ENCODE measurements around the gene CYB561D1. TPM values are rescaled to one million over a fixed set of nuclear protein-coding genes. Genes with fewer than 3 reads are reported as not detected.
"Not testable (repeated sequence)": the region's sequence is repeated elsewhere in the genome, so short reads cannot be mapped to it uniquely, and the experiment has no call there.

The CYB561D1 gene, protein sequence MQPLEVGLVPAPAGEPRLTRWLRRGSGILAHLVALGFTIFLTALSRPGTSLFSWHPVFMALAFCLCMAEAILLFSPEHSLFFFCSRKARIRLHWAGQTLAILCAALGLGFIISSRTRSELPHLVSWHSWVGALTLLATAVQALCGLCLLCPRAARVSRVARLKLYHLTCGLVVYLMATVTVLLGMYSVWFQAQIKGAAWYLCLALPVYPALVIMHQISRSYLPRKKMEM
- total RNA-seq (10 to 100 TPM; 23.6 to 42.6 (median 39.5) TPM), total RNA-seq (18.7 to 75.1 (median 27.7) reads per million in 29 experiments)
- total RNA-seq (2013): 21.1 TPM

GRCh38 chr1:109493805-109494539 lies at the start of gene CYB561D1:
CYB561D1 (plus strand) TSS chr1:109494094; CDS start chr1:109494140, 46 bp downstream.
- Histone ChIP-seq H3K27me3 (replicated peaks in 1 of 2; ENCODE audit: control insufficient read depth in 2 of 2, extremely low read depth in 1 of 2, insufficient read depth in 2 of 2, low read length in 1 of 2) (no peaks in the 10 kb centered on the region), H3K27ac (ENCODE audit: low read length) (no peak within 1 kb of the TSS), H3K36me3 (ENCODE audit: control insufficient read depth in 2 of 2, extremely low read depth in 1 of 2, insufficient read depth in 1 of 2, low read length in 1 of 2) (peaks cover 7 to 44% of the 10 kb centered on the region in 2 donors), H3K4me1 (ENCODE audit: control insufficient read depth in 1 of 2, extremely low read depth in 1 of 2, insufficient read depth in 2 of 2, low read length in 2 of 2) (peaks cover 27 to 68% of the 10 kb centered on the region in 2 experiments), H3K9me3 (no peaks in the 10 kb centered on the region), H3K4me3 (ENCODE audit: control insufficient read depth in 1 of 2, extremely low read depth in 1 of 2, low read length in 1 of 2) (peak within 1 kb of the TSS; percentile 85 to 91)
- Mint-ChIP-seq H3K9me3 (no peaks in the 10 kb centered on the region), H3K27ac (peak within 1 kb of the TSS; percentile 79 to 97), H3K27me3 (no peaks in the 10 kb centered on the region), H3K4me1 (peaks cover 48 to 59% (median 59%) of the 10 kb centered on the region in 3 donors), H3K36me3 (peaks cover 13% of the 10 kb centered on the region), H3K4me3 (peak within 1 kb of the TSS; percentile 90 to 96 (median 94))
- peak; percentile 75 to 93 (median 86) for DNase-seq
- ATAC-seq (replicated peaks in 1 of 4): peak; percentile 89 to 95 (median 92)
- WGBS (ENCODE audit: insufficient coverage): under 1% methylated on average over 40 of the region's 44 CpGs
- ChIA-PET POLR2A (no interaction called here), CTCF (interaction anchor here (0.6 to 17.4 kb wide), 16 partner anchors 8 to 666 kb away, joined by 3 to 375 read pairs (median 4); partner anchors contain the start of genes ATXN7L2 (in 1 of the 2) and GNAI3 (in 1 of the 2))

GRCh38 chr1:109444346-109444745 lies 49.5 kb upstream of the CYB561D1 start:
- CTCF ChIA-PET: no interaction called here
- H3K4me1 Mint-ChIP-seq: no peaks in the 10 kb centered on the region

GRCh38 chr1:109445949-109446695 lies 47.8 kb upstream of the CYB561D1 start:
- 46% methylated on average over 7 of the region's 11 CpGs for WGBS (ENCODE audit: insufficient coverage)
- H3K27ac Mint-ChIP-seq; H3K4me1 Mint-ChIP-seq; H3K9me3 Mint-ChIP-seq; H3K4me3 Mint-ChIP-seq; H3K9me3 ChIP-seq; H3K4me1 ChIP-seq (ENCODE audit: control insufficient read depth in 1 of 2, extremely low read depth in 1 of 2, insufficient read depth in 2 of 2, low read length in 2 of 2); DNase-seq; H3K4me3 ChIP-seq (ENCODE audit: control insufficient read depth in 1 of 2, extremely low read depth in 1 of 2, low read length in 1 of 2); ATAC-seq (replicated peaks in 1 of 4); H3K27ac ChIP-seq (ENCODE audit: low read length); H3K36me3 Mint-ChIP-seq; H3K36me3 ChIP-seq (ENCODE audit: control insufficient read depth in 2 of 2, extremely low read depth in 1 of 2, insufficient read depth in 1 of 2, low read length in 1 of 2); CTCF ChIA-PET: not testable (repeated sequence)
- POLR2A ChIA-PET: interaction anchor here in 1 of 2 donors (0.6 kb wide), 1 partner anchor 87 kb away, joined by 3 read pairs; no protein-coding TSS in a partner anchor
- peaks cover 20 to 38% of the 10 kb centered on the region in 2 donors for H3K27me3 Mint-ChIP-seq
- H3K27me3 ChIP-seq (replicated peaks in 1 of 2; ENCODE audit: control insufficient read depth in 2 of 2, extremely low read depth in 1 of 2, insufficient read depth in 2 of 2, low read length in 1 of 2): peaks cover 11 to 18% of the 10 kb centered on the region in 2 experiments

More at GRCh38 chr1:109444346-109444745, 49.5 kb upstream of the CYB561D1 start:
- no peaks in the 10 kb centered on the region for H3K9me3 Mint-ChIP-seq
- no peak for ATAC-seq (replicated peaks in 1 of 4)
- H3K27ac Mint-ChIP-seq: no peak overlapping the region
- Histone ChIP-seq H3K9me3 (no peaks in the 10 kb centered on the region), H3K4me1 (ENCODE audit: control insufficient read depth in 1 of 2, extremely low read depth in 1 of 2, insufficient read depth in 2 of 2, low read length in 2 of 2) (no peaks in the 10 kb centered on the region), H3K27ac (ENCODE audit: low read length) (no peak overlapping the region), H3K36me3 (ENCODE audit: control insufficient read depth in 2 of 2, extremely low read depth in 1 of 2, insufficient read depth in 1 of 2, low read length in 1 of 2) (no peaks in the 10 kb centered on the region), H3K4me3 (ENCODE audit: control insufficient read depth in 1 of 2, extremely low read depth in 1 of 2, low read length in 1 of 2) (no peak overlapping the region), H3K27me3 (replicated peaks in 1 of 2; ENCODE audit: control insufficient read depth in 2 of 2, extremely low read depth in 1 of 2, insufficient read depth in 2 of 2, low read length in 1 of 2) (peaks cover 8 to 14% of the 10 kb centered on the region in 2 experiments)
- POLR2A ChIA-PET: interaction anchor here in 1 of 2 donors (0.5 kb wide), 1 partner anchor 23 kb away, joined by 4 read pairs; no protein-coding TSS in a partner anchor
- H3K27me3 Mint-ChIP-seq: peaks cover 15 to 23% of the 10 kb centered on the region in 2 donors
- WGBS (ENCODE audit: insufficient coverage): no CpG with 5 or more reads among the region's 1 CpG
- DNase-seq: no peak
- no peak overlapping the region for H3K4me3 Mint-ChIP-seq
- no peaks in the 10 kb centered on the region for H3K36me3 Mint-ChIP-seq

GRCh38 chr1:109447524-109447923 lies 46.4 kb upstream of the CYB561D1 start:
- Mint-ChIP-seq H3K36me3 (no peaks in the 10 kb centered on the region), H3K4me1 (no peaks in the 10 kb centered on the region), H3K9me3 (no peaks in the 10 kb centered on the region), H3K27me3 (peaks cover 26 to 48% of the 10 kb centered on the region in 2 donors), H3K4me3 (no peak overlapping the region), H3K27ac (no peak overlapping the region)
- H3K4me1 ChIP-seq (ENCODE audit: control insufficient read depth in 1 of 2, extremely low read depth in 1 of 2, insufficient read depth in 2 of 2, low read length in 2 of 2): no peaks in the 10 kb centered on the region
- no peaks in the 10 kb centered on the region for H3K36me3 ChIP-seq (ENCODE audit: control insufficient read depth in 2 of 2, extremely low read depth in 1 of 2, insufficient read depth in 1 of 2, low read length in 1 of 2)
- DNase-seq (no peak), ATAC-seq (replicated peaks in 1 of 4) (no peak)
- no peak overlapping the region for H3K27ac ChIP-seq (ENCODE audit: low read length)
- 63% methylated on average over 4 of the region's 4 CpGs for WGBS (ENCODE audit: insufficient coverage)
- H3K4me3 ChIP-seq (ENCODE audit: control insufficient read depth in 1 of 2, extremely low read depth in 1 of 2, low read length in 1 of 2): no peak overlapping the region
- ChIA-PET POLR2A (no interaction called here), CTCF (no interaction called here)
- H3K9me3 ChIP-seq: no peaks in the 10 kb centered on the region
- H3K27me3 ChIP-seq (replicated peaks in 1 of 2; ENCODE audit: control insufficient read depth in 2 of 2, extremely low read depth in 1 of 2, insufficient read depth in 2 of 2, low read length in 1 of 2): peaks cover 8 to 31% of the 10 kb centered on the region in 2 experiments

DNA sequence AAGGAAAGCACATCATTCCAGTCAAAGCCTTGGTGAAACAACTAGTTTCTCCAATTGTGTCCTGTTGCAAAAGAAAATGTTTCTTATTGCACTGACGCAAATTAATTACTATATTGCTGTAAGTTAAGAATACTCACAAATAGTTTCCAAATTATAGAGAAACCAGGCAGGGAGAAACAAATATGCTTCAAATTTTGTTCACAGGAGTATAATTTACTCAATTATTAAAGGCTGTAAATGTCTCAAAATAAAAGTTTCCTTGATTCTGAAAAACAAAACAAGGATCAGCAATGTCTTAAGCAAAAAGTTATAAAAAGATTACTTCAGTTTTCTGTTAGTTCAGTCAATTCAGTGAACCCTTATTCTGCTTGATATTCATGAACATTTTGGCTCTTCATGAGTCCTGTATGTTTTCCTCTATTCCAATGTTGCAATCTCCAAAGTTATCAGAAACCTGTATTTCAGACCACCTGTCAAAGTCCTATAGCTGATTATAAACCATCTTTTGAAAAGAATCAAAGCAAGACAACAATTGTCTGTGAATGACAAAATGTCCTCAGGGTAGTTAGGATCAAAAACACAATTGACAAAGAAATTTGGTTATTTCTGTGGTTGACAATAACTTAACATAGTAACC lies 39.3 kb upstream of the CYB561D1 start:
- Mint-ChIP-seq H3K4me1 (no peaks in the 10 kb centered on the region), H3K27ac (no peak overlapping the region), H3K4me3 (no peak overlapping the region), H3K9me3 (peaks cover 4 to 18% (median 8%) of the 10 kb centered on the region in 3 donors), H3K27me3 (peaks cover 22 to 47% of the 10 kb centered on the region in 2 donors), H3K36me3 (peaks cover 11% of the 10 kb centered on the region)
- no peak for DNase-seq
- ATAC-seq (replicated peaks in 1 of 4): no peak
- Histone ChIP-seq H3K36me3 (ENCODE audit: control insufficient read depth in 2 of 2, extremely low read depth in 1 of 2, insufficient read depth in 1 of 2, low read length in 1 of 2) (no peaks in the 10 kb centered on the region), H3K27ac (ENCODE audit: low read length) (no peak overlapping the region), H3K4me1 (ENCODE audit: control insufficient read depth in 1 of 2, extremely low read depth in 1 of 2, insufficient read depth in 2 of 2, low read length in 2 of 2) (no peaks in the 10 kb centered on the region), H3K27me3 (replicated peaks in 1 of 2; ENCODE audit: control insufficient read depth in 2 of 2, extremely low read depth in 1 of 2, insufficient read depth in 2 of 2, low read length in 1 of 2) (peaks cover 3 to 33% of the 10 kb centered on the region in 2 experiments), H3K4me3 (ENCODE audit: control insufficient read depth in 1 of 2, extremely low read depth in 1 of 2, low read length in 1 of 2) (no peak overlapping the region), H3K9me3 (no peaks in the 10 kb centered on the region)
- CTCF ChIA-PET: no interaction called here
- POLR2A ChIA-PET: no interaction called here
- no CpG with 5 or more reads among the region's 1 CpG for WGBS (ENCODE audit: insufficient coverage)

Data from T-cell (primary cell).